ENCODE measurements around the gene SELENOF.

- TF ChIP-seq CTCF (IDR thresholded peaks at IDR 0.05): no peak
- no peak for TF ChIP-seq POLR2A (IDR thresholded peaks at IDR 0.05)
These were observed 14.9 kb upstream of the SELENOF start for GRCh38 chr1:86928819-86929218.

Data from esophagus squamous epithelium (tissue), 4 donors.